IMR-90 (cell line): Measurements from ENCODE around the gene RHOH.

ENCODE experiments used
- BHLHE40 ChIP-seq: fragments of 150-350 bp; IDR thresholded peaks from 2 replicates; pipeline ENCODE4 v1.6.1; 2016; ENCODE audit warnings: mild to moderate bottlenecking, low read depth, low read length
- CEBPB ChIP-seq: IDR thresholded peaks from 2 replicates; pipeline ENCODE4 v1.6.1; 2012; ENCODE audit warnings: low read depth, low read length, improper control_type of control experiment
- CHD1 ChIP-seq: IDR thresholded peaks from 2 replicates; pipeline ENCODE4 v1.6.1; 2012; ENCODE audit warnings: low read depth, low read length, improper control_type of control experiment
- CTCF ChIP-seq: conservative IDR thresholded peaks from 2 replicates; pipeline ENCODE4 v1.5.1; 2012; ENCODE audit warnings: mild to moderate bottlenecking, low read depth, low read length, improper control_type of control experiment
- FOS ChIP-seq: fragments of 150-350 bp; IDR thresholded peaks from 2 replicates; pipeline ENCODE4 v1.6.1; 2016; ENCODE audit warnings: low read depth, low read length
- MXI1 ChIP-seq: IDR thresholded peaks from 2 replicates; pipeline ENCODE4 v1.6.1; 2012; ENCODE audit warnings: low read depth, mild to moderate bottlenecking, low read length, moderate library complexity, borderline replicate concordance
- POLR2A ChIP-seq: IDR thresholded peaks from 2 replicates; pipeline ENCODE4 v1.6.1; 2012; ENCODE audit warnings: mild to moderate bottlenecking, low read depth, low read length
- RAD21 ChIP-seq: IDR thresholded peaks from 2 replicates; pipeline ENCODE4 v1.6.1; 2012; ENCODE audit warnings: low read length, improper control_type of control experiment
- RCOR1 ChIP-seq: IDR thresholded peaks from 2 replicates; pipeline ENCODE4 v1.6.1; 2012; ENCODE audit warnings: mild to moderate bottlenecking, low read length, improper control_type of control experiment; ENCODE audit not compliant: insufficient replicate concordance
- RFX5 ChIP-seq: IDR thresholded peaks from 2 replicates; pipeline ENCODE4 v1.8.0; 2012; ENCODE audit warnings: low read depth, mild to moderate bottlenecking, low read length, moderate library complexity
- USF2 ChIP-seq: fragments of 150-350 bp; IDR thresholded peaks from 2 replicates; pipeline ENCODE4 v1.6.1; 2017; ENCODE audit warnings: mild to moderate bottlenecking, antibody characterized with exemption, low read length, low read depth

DNA sequence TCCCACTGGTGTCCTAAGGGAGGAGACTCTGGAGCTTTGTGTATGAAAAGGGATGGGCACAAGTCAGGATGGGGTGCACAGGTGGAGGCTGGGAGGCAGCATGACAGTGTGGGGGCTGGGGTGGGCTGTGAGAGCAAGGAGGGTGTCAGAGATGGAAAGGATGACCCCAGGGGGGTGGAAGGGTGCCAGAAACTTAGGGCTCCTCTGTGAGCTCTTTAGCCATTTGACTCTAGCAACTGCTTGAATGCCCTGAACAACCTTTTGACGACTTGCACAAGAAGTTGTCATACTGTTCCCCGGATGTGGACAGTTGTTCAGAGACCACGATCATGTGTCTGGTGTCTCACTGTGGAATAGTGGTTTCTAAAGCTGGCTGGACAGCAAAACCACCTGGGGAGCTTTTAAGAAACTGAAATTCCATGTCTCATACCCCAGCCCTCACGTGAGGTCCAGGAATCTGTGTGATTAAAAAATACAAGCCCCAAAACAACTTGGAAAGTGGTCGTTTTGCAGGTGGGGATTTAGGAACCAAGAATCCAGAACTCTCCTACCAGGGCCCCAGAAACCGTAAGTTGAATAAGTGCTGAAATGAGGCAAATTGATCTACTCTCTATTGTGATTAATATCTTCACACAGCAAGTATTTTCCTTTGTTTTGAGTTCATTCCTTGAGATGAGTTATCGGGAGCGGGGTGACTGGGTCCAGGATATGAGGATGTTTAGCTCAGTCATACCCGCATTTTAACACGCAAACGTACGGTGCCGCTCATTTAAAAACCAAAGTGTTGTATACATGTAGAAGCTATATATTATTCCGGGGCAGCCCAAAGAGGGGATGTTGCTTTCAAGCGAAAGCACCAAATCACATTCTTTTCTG lies 3.4 kb downstream of the RHOH start:
- TF ChIP-seq POLR2A (no peak), CTCF (no peak), CEBPB (no peak), RFX5 (no peak), RCOR1 (no peak), USF2 (no peak), CHD1 (no peak), RAD21 (no peak), FOS (no peak), BHLHE40 (no peak), MXI1 (no peak)
